Stimulated activated CD8-positive, alpha-beta memory T cell treated with anti-CD3 and anti-CD28 coated beads, Interleukin-15, amount 100 ng/mL, for 4 hours (primary cell): Measurements from ENCODE around the gene TMEM132C.

Source experiments
- DNase-seq, 2 donors: peaks; one replicate each; pipeline ENCODE4 v3.0.0-alpha.2; 2020; ENCODE audit warnings: low read depth in 2 of 2

Gene TMEM132C

DNA sequence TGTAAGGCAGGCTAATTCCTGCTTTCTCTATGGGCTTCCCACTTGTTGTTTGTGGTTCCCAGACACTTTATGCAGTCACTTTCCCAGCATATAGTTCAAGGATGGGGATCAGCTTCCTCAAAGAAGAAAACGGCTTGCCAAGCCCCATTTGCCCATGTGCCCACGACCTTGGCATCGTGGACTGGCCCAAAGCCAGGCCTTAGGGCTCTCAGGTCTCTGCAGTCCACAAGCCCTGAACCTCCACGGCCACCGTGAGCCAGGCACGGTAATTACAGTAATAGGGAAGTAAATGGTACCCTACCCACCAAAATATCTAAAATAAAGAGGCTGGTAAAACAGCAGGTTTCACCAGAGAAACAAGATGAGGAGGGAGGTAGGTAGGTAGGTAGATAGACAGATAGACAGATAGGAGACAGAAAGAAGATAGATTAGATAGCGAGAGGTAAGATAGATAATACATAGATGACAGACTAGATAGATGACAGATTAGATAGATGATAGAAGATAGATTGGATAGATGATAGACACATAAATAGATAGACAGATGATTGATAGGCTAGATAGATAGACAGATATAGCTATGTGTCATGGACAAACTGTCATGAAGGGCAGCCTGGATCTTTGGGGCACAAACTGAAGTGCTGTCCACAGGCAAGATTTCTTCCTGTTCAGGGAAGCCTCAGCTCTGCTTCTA lies 393.7 kb downstream of the TMEM132C start:
- DNase-seq: no peak

DNA sequence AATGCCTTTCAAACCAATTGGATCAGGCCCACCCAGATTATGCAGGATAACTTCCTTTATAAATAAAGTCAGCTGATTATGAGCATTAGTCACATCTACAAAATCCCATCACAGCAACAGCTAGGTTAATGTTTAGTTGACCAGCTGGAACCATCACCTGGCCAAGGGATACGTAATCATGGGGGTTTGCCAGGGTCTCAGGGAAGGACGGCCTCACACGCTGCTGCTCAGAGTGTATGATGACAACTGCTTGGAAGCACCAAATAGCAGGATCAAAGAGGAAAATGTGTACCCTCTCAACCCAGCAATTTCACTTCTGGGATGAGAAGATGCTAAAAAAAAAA lies 394.2 kb downstream of the TMEM132C start:
- DNase-seq: no peak

DNA sequence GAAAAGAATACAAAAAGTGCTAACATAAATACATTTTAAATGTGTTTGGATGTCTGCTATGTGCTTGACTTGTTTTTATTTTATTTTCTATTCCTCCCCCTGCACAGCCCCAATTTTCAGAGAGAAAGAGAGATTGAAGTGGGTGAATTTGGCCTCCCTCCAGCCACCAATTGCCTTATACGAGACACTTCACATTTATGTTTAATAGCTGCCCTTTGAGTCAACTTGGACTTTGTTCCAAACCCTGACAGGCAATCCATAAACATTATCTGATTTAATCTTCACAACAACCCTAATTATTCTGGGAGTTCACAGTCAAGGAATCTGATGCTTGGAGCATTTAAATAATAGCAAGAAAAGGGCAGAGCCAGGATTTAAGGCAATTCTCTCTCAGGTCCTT lies 395.1 kb downstream of the TMEM132C start:
- DNase-seq: no peak

DNA sequence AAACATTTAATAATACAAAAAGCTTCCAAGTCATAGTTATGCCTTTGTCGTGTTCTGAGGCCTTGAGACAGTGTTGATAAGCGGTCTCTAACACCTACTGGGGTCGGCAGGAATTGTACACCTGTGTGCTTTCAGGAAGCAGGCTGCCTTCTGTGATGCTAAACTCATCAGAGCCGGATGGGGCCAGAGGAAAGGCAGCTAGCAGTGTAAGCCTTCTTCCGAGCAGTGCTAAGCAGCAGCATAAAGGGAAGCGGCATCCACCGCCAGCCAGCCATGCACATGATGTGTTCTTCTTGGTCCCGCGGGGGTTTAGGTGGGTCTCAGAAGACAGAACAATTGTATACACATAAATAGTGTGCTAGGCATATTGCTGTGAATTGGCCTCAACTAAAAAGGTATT lies 397.5 kb downstream of the TMEM132C start:
- DNase-seq: no peak

DNA sequence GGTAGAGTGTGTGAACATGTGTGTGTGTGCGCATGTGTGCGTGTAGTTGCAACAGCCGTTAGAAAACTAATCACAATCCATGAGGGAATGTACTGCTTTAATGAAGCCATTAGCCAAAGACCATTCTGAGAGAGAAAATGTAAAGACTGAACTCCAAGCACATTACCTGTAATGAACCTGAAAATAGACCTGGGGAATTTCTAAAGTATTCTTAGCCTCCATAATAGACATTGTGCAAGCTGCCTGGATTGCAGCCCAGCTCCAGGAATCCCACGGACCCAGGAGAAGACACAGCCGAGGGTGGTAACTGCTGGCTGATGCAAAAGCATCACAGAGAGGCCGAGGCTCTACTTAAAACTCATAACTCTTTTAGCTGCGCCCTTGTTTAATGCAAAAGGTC lies 400.2 kb downstream of the TMEM132C start:
- DNase-seq: no peak

DNA sequence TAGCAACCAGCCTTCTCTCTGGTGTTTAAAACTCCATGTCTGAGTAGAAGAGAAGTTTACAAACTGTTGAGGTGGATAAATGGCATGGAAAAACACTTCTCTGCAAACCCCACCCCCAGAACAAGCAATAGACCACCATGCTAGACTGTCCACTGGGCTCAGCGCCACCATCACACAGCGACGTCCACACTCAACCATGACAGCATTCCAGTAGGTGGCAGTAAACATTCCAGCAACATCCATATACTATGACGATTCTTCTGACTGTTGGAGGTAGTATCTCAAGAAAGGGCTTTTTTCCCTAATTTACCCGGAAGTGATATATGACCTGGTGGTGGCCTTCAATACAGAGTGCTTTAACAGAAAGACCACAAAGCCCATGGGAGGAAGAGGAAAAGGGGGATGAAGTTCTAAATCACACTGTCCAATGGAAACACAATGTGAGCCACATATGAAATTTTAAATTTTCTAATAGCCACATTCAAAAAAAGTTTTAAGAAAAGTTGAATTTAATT lies 404.6 kb downstream of the TMEM132C start:
- no peak for DNase-seq

DNA sequence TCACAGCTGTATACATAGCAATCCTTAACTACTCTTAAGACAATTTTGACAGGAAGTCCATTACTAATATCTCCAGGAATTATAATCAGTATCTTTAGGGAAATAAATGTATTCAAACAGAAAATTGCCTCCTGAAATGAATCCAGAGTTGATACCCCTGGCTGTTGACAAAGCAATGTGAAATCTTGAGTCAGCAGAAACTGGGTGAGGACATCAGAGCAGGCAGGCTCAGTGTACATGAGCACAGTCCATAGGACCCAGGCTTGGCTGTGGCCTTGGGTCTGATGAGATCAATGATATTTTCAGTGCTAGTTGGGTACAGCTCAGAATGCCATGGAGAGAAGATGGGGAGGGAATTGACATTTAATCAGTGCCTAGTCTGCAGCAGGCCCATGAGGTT lies 405.5 kb downstream of the TMEM132C start:
- no peak for DNase-seq

DNA sequence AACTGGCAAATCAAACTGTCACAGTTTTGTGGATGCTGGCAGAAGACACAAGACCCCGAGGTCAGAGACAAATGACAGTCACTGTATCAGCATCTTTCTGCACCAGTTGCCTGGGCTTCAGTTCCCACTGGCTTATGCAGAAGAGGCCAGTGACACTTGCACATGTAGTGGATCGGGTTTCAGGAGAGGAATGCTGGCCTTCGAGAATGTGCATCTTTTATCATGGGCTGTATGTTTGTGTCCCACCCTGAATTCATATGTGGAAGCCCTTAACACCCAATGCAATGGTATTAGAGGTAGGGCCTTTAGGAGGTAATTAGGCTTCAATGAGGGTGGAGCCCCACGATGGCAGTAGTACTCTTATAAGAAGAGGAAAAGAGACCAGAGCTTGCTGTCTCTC lies 405.9 kb downstream of the TMEM132C start:
- DNase-seq: no peak

DNA sequence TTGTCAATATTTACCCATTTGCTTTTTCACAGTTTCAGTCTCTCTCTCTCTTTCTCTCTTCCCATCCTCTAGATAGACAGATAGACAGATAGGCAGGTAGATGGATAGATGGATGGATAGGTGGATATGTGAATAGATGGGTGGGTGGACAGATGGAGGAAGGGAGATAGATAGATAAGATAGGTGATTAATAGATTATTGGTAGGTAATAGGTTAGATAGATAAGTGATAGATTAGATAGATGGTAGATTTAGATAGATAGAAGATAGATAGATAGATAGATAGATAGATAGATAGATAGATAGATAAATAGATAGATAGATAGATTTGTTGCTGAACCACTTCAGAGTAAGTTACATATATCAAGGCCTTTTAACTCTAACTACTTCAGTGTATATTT lies 408.6 kb downstream of the TMEM132C start:
- no peak for DNase-seq

DNA sequence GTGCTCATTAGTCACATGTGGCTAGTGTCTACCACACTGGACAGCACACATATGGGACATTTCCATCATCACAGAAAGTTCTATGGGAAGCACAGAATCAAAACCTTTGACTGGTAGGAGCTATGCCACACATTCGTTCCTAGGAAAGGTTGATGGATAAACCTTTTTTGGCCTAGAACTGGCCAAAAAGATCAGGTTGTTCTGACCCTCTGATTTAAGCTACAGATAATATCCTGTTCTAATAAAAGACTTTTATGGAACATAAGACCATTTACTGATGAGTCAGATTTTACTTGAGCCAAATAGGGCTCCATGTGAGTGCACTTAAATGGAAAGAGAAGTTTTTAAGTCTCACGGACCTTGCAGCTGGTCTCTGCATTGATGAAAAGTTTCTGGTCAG lies 413.6 kb downstream of the TMEM132C start:
- DNase-seq: no peak

DNA sequence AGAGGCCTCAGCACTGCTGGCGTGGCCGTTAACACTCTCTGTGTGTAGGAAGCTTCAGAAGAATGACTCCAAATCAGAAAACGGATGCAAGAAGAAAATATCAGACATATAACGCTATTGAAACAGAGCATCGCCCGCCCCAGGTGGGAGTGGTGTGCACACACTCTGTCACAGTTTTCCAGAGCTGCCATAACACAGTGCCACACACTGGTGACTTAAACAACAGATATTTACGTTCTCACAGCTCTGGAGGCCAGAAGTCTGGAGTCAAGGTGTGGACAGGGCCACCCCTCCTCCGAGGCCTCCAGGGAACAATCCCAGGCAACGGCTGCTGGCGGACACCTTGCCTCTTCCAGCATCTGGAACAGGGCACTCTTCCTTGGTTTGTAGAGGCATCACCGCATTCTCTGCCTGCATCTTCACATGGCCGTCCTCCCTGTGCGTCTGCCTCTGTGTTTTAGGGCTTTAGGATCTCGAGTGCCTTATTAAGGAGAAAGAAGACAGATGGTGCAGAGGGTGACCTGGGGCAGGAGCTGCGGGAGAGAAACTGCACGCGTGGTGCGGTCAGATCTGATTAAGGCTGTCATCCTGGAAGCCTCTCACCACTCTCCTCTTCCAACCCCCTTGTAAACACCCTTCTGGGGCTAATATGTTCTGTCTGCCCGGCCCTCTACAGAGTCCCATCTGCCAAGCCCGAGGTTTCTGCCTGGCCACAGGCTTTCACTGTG lies 415.7 kb downstream of the TMEM132C start:
- no peak for DNase-seq

DNA sequence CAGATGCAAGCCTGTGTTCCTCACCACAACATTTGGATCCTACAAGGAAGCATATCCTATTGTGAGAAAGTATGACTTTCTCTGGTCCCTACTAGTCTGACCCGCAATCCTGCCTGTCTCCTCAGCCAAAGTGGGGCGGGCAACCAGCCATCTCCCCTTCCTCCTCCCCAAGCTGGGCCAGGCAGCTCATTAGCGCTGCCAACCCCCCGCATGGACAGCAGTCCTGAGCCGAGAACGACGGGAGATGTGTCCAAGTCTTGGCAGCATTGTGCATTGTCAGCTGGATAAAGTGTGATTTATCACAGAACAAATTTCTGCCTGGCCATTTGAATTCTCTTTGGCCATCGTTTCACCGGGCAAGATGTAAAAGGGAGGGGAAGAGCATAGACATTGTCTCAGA lies 417.4 kb downstream of the TMEM132C start:
- DNase-seq: no peak

DNA sequence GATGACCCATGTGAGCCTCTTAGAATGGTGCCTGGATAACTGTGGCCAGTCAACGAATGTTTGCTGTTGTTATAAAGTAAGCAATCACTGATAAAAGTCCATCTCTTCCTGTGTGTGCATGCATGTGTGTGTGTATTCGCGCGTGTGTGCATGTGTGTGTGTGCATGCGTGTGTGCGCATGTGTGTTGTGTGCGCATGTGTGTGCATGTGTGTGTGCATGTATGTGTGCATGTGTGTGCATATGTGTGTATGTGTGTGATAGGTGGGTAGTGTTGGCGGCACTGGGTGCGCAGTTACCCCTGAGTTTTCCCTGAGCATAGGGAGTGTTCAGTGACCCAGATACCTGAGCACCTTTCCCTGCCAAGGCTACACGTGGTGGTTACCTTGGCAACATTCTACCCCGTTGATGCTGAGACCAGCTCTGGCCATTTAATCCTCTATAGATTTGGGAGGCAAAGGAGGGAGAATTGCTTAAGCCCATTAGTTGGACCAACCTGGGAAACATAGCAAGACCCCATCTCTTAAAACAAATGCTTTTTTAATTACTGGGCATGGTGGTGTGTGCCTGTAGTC lies 419.0 kb downstream of the TMEM132C start:
- DNase-seq: no peak

DNA sequence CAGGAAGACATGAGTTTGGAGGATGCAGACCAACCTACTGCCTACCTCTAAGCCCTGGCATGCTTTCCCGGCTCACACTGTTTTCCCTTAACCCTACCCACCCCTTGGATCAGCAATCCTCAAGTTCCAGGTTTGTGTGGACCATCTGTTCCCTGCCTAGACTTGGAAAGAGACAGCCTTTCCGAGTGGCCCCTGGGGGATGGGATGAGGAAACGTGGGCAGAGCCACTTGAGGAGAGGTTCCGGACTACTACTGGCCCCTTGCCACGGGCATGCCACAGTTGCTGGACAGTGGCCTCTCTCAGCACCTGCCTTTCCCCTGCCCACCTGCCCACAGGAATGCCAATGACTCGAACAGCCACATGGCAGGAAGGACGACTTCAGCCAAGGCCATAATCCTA lies 420.9 kb downstream of the TMEM132C start:
- DNase-seq: no peak

DNA sequence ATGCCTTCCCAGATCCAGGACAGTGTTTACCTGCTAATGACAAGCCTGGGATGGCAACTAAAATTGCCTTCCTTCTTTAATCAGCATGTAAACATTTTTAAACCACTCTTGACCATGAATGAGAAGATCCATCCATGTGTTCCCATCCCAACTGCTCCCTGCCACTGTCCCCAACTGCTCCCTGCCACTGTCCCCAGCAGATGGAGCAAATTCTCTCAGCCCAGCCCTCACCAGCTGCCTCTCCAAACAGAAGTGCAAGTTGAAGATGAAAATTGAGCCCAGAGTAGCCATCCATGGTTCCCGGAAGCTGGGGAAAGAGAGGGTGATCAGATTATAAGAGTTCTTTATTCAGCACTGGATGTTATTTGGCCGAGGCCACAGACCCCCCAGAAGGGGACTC lies 423.7 kb downstream of the TMEM132C start:
- DNase-seq: no peak

DNA sequence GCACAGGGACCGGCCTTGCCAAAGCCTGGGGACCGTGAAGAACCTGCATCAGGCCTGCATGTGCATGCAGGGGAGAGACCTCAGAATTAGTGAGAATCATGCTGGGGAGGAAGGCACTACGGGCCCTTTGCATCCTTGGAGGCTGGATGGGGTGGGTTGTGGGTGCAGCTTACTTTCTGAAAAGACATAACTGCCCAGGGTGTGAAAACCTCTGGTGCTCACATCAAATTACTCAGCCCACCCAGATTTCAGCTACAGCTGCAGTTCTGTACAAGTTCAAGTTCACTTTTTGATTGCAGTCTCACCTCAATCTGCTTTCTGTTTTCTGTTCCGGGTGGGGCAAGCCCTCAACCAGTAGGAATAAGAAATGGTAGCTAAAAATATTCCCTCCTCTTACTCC lies 426.1 kb downstream of the TMEM132C start:
- no peak for DNase-seq

DNA sequence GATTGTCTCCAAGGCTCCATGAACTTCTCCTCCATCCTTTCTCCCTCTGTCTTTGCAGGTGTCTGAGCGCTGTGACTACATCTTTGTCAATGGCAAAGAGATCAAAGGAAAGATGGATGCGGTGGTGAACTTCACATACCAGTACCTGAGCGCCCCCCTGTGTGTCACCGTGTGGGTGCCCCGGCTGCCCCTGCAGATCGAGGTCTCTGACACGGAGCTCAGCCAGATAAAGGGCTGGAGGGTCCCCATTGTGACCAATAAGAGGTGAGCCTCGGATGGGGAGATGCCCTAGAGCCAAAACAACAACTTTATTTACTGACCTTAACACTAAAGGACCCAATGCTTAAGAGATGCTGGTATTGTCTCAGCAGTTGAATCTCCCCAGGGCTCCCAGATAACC lies 426.8 kb downstream of the TMEM132C start:
- DNase-seq: no peak

DNA sequence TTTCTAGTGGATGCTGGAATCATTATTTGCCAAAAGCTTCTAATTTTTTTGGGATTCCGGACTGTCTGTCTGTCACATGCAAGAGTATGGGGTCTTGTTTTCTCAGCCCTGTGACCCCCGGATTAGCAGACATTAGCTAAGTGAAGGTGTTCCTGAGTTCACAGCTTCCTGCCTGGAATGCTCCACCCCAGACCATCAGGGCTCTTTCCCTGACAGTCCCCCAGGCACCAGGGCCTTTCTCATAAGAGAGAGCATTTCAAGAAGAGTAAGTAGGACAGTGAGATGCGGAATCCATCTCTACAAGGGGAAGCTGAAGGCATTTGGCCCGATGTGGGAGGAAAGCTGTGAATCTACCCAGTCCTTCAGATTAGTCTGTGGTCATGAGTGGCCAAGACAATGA lies 427.5 kb downstream of the TMEM132C start:
- DNase-seq: no peak

DNA sequence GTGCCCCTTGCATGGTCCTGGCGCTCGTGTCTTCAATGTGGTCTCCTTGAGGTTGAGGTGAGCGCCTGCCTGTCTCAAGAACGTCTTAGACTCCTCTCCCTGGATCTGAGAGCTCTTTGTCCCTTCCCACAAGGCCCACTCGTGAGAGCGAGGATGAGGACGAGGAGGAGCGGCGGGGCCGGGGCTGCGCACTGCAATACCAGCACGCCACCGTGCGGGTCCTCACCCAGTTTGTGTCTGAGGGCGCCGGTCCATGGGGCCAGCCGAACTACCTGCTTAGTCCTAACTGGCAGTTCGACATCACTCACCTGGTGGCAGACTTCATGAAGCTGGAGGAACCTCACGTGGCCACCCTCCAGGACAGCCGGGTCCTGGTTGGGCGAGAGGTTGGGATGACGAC lies 428.7 kb downstream of the TMEM132C start:
- no peak for DNase-seq

DNA sequence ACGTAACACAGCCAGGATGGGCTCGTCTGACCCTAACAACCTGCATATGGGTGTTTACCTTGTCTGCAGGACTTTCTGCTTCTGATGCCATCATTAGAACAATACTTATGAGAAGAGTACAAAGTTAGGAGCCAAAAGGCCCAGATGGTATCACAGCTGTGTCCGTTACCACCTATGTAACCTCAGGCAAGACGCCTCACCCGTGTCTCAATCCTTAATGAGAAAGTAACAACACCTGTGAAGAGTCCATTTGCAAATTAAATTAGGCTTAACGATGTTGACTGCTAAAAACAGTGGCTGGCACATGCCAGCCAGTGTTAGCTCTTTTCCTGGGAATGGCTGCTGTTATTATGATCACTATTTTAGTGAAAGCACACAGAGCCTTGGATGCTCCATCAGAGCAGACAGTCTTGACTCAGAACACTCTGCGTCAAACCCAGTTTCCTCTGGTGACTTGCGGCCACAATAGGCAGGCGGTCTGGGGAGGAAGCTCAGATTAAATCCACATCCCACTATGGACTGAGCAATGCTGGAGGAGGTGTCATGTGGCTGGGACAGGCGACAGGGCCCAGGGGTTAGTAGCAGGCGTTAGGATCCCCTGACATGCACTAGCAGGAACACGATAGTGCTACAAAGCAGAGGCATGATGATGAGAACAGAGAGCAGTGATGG lies 431.5 kb downstream of the TMEM132C start:
- no peak for DNase-seq

DNA sequence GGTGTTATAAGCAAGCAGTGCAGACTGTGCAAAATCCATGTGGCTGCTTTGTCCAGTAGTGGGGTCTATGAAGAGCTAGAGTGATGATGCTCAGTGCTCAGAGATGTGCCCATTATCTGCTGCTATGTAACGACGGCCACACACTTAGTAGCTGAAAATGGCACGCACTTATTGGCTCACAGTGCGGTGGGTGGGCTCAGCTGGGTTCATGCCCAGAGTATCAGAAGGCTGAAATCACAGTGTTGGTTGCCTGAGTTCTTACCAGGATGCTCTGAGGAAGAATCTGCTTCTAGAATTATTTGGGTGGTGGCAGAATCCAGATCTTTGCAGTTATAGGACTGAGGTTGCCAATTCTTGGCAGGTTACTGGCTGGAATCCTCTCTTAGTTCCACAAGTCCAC lies 432.1 kb downstream of the TMEM132C start:
- no peak for DNase-seq

DNA sequence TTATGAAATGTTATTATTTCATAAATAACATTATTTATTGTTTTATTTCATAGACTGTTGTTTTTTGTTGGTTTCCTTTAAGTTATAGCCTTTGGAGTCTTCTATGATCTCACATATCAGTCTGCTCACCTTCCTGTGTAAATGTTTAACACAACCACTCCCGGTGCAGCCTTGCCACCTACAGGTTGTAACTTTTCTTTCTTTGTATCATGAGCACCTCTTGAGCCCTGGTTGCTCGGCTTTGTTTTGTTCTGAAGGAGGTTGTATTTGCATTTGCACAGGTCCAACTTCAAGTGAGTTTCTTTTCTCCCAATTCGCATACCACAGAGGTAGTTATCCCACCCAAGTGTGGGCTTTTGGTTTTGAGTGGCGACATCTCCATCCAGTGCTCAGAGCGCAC lies 435.4 kb downstream of the TMEM132C start:
- no peak for DNase-seq

DNA sequence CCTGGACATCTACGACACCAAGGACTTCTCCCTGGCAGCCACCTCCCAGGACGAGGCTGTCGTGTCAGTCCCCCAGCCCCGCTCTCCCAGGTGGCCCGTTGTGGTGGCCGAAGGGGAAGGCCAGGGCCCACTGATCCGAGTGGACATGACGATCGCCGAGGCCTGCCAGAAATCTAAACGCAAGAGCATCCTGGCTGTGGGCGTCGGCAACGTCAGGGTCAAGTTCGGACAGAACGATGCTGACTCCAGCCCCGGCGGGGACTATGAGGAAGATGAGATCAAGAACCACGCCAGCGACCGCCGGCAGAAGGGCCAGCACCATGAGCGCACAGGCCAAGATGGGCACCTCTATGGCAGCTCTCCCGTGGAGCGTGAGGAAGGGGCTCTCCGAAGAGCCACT lies 438.2 kb downstream of the TMEM132C start:
- no peak for DNase-seq
